ENCODE results near the gene TASL. TPM values are rescaled to one million over a fixed set of nuclear protein-coding genes. Genes with fewer than 3 reads are reported as not detected.

The TASL gene
- total RNA-seq, 1 experiment from 2014 or later, result not detected

DNA sequence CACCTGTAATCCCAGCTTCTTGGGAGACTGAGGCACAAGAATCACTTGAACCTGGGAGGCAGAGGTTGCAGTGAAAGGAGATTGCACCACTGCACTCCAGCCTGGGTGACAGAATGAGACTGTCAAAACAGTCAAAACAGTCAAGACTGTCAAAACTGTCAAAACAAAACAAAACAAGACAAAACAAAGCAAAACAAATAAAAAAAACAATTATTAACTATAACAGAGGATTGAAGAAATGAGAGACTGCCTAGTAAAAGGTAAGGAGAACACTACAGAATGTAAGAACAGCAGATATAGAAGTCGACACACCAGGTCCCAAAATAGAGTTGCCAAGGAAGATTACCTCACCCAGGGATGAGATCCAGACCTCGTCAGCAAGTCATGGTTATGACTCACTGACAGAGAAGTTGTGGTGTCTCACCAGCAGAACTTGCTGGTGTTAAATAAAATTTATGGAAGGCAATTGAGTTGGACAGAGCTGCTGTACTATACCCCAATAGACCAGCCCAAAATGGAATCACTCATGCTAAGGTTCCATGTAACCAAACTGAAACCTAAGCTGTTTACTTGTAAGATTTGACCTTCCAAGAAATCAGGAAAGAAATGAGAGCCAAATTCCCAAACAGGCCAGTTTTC is 43.5 kb upstream of the TASL start:
- H3K27ac ChIP-seq (ENCODE audit: low read depth, low read length, poor library complexity, severe bottlenecking), result no peak overlapping the region
- POLR2A ChIA-PET (ENCODE audit: low non-redundant PET), result no interaction called here

DNA sequence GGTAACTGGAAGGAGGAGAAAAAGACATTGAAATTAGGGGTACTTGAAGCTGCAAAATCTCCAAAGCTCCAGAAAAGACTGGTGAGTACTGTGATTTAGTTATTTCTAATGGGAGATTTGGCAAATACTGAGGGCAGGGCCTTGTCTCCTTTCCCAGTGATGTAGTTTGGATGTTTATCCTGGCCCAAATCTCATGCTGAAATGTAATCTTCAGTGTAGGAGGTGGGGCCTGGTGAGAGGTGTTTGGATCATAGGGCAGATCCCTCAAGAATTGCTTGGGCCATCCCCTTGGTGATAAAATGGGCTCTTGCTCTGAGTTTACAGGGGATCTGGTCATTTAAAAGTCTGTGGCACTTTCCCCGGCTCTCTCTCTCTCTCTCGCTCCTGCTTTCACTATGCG is 42.6 kb upstream of the TASL start:
- BruUV-seq (replicated peaks), result no TSS peak
- POLR2A ChIA-PET (ENCODE audit: low non-redundant PET), result no interaction called here
- intact Hi-C loops (cut with micrococcal nuclease; ENCODE audit: unreplicated experiment), result no loop called here

More for the DNA sequence above, 43.5 kb upstream of the TASL start:
- intact Hi-C loops (cut with micrococcal nuclease; ENCODE audit: unreplicated experiment), result no loop called here
- Histone ChIP-seq H3K4me3 (ENCODE audit: low read depth, low read length, poor library complexity, severe bottlenecking) (no peak overlapping the region), H3K4me1 (ENCODE audit: insufficient read depth, low read length, poor library complexity, severe bottlenecking) (no peaks in the 10 kb centered on the region), H3K36me3 (ENCODE audit: insufficient read depth, low read length, poor library complexity, severe bottlenecking) (no peaks in the 10 kb centered on the region), H3K27me3 (replicated peaks; ENCODE audit: insufficient read depth, low read depth, low read length, poor library complexity) (no peaks in the 10 kb centered on the region), H3K9me3 (ENCODE audit: low read depth, low read length, poor library complexity, severe bottlenecking) (peaks cover 8% of the 10 kb centered on the region)
- TF ChIP-seq EZH2 (IDR thresholded peaks at IDR 0.05; ENCODE audit: borderline replicate concordance, low read depth, low read length, poor library complexity, severe bottlenecking), result no peak
- BruUV-seq (replicated peaks), result no TSS peak
- CTCF ChIA-PET, result no interaction called here
- DNase-seq (ENCODE audit: low spot score), result peak; percentile 16

DNA sequence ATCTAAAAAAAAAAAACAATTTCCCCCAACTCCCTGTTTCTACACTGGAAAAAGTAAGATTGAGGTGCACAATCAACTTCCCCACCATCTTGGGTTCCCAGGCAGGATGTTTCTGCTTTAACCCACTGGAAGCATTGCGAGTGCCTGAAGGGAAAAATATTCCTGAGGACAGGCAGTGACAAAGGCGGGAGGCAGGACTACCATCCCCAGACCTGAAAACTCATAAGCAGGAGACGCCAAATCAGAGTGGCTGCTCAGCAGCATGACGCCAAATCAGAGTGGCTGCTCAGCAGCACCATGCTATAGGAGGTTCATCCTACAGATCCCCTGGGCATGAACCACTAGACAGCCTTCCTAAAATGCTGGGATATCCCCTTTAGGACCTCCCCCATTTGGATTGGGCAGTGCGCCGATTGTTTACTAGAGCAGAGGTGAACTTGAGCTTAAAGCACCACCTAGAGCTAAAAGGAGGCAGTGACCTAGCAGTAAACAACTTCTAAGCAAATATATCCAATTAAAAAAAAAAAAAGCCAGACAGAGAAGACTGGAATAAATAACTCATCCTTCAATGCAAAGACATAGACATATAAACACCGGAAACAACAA is 40.7 kb upstream of the TASL start:
- Histone ChIP-seq H3K27me3 (replicated peaks; ENCODE audit: insufficient read depth, low read depth, low read length, poor library complexity) (no peaks in the 10 kb centered on the region), H3K9me3 (ENCODE audit: low read depth, low read length, poor library complexity, severe bottlenecking) (peaks cover 8% of the 10 kb centered on the region), H3K4me1 (ENCODE audit: insufficient read depth, low read length, poor library complexity, severe bottlenecking) (no peaks in the 10 kb centered on the region), H3K36me3 (ENCODE audit: insufficient read depth, low read length, poor library complexity, severe bottlenecking) (no peaks in the 10 kb centered on the region), H3K27ac (ENCODE audit: low read depth, low read length, poor library complexity, severe bottlenecking) (no peak overlapping the region), H3K4me3 (ENCODE audit: low read depth, low read length, poor library complexity, severe bottlenecking) (no peak overlapping the region)
- no TSS peak for BruUV-seq (replicated peaks)
- intact Hi-C loops (cut with micrococcal nuclease; ENCODE audit: unreplicated experiment), result no loop called here
- POLR2A ChIA-PET (ENCODE audit: low non-redundant PET), result no interaction called here
- DNase-seq (ENCODE audit: low spot score), result no peak
- TF ChIP-seq, protein P1, sequence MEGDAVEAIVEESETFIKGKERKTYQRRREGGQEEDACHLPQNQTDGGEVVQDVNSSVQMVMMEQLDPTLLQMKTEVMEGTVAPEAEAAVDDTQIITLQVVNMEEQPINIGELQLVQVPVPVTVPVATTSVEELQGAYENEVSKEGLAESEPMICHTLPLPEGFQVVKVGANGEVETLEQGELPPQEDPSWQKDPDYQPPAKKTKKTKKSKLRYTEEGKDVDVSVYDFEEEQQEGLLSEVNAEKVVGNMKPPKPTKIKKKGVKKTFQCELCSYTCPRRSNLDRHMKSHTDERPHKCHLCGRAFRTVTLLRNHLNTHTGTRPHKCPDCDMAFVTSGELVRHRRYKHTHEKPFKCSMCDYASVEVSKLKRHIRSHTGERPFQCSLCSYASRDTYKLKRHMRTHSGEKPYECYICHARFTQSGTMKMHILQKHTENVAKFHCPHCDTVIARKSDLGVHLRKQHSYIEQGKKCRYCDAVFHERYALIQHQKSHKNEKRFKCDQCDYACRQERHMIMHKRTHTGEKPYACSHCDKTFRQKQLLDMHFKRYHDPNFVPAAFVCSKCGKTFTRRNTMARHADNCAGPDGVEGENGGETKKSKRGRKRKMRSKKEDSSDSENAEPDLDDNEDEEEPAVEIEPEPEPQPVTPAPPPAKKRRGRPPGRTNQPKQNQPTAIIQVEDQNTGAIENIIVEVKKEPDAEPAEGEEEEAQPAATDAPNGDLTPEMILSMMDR (conservative IDR thresholded peaks at IDR 0.05; ENCODE audit: low read depth, low read length), result peak; percentile 21; the same call in 1 of the 2 replicates
- no peak for TF ChIP-seq EZH2 (IDR thresholded peaks at IDR 0.05; ENCODE audit: borderline replicate concordance, low read depth, low read length, poor library complexity, severe bottlenecking)
- CTCF ChIA-PET, result no interaction called here

More for the DNA sequence above, 42.6 kb upstream of the TASL start:
- DNase-seq (ENCODE audit: low spot score), result no peak
- H3K36me3 ChIP-seq (ENCODE audit: insufficient read depth, low read length, poor library complexity, severe bottlenecking), result no peaks in the 10 kb centered on the region
- CTCF ChIA-PET, result no interaction called here
- TF ChIP-seq, protein P1 (conservative IDR thresholded peaks at IDR 0.05; ENCODE audit: low read depth, low read length), result no peak
- no peak for TF ChIP-seq EZH2 (IDR thresholded peaks at IDR 0.05; ENCODE audit: borderline replicate concordance, low read depth, low read length, poor library complexity, severe bottlenecking)
- H3K9me3 ChIP-seq (ENCODE audit: low read depth, low read length, poor library complexity, severe bottlenecking), result peaks cover 8% of the 10 kb centered on the region
- H3K27ac ChIP-seq (ENCODE audit: low read depth, low read length, poor library complexity, severe bottlenecking), result no peak overlapping the region
- no peaks in the 10 kb centered on the region for H3K4me1 ChIP-seq (ENCODE audit: insufficient read depth, low read length, poor library complexity, severe bottlenecking)
- H3K4me3 ChIP-seq (ENCODE audit: low read depth, low read length, poor library complexity, severe bottlenecking), result no peak overlapping the region
- H3K27me3 ChIP-seq (replicated peaks; ENCODE audit: insufficient read depth, low read depth, low read length, poor library complexity), result no peaks in the 10 kb centered on the region

All from A673 (cell line).